ENCODE results near the gene RAB20.
"Not testable (repeated sequence)": the region's sequence is repeated elsewhere in the genome, so short reads cannot be mapped to it uniquely, and the experiment has no call there.

The RAB20 gene

GRCh38 chr13:110509971-110510786 is 51.3 kb downstream of the RAB20 start:
- DNase-seq (ENCODE audit: low read depth): no peak

- DNase-seq (ENCODE audit: low read depth): no peak
These were observed 52.0 kb downstream of the RAB20 start for GRCh38 chr13:110509478-110509926.

GRCh38 chr13:110507678-110508381 is 53.7 kb downstream of the RAB20 start:
- no peak for DNase-seq (ENCODE audit: low read depth)

- DNase-seq (ENCODE audit: low read depth): no peak
These were observed 54.5 kb downstream of the RAB20 start for GRCh38 chr13:110506859-110507566.

- no peak for DNase-seq (ENCODE audit: low read depth)
These were observed 55.1 kb downstream of the RAB20 start for GRCh38 chr13:110506396-110506795.

GRCh38 chr13:110505594-110505993 is 55.9 kb downstream of the RAB20 start:
- DNase-seq (ENCODE audit: low read depth): no peak

GRCh38 chr13:110503979-110504499 is 57.5 kb downstream of the RAB20 start:
- DNase-seq (ENCODE audit: low read depth): no peak

GRCh38 chr13:110503037-110503901 is 58.3 kb downstream of the RAB20 start:
- no peak for DNase-seq (ENCODE audit: low read depth)

- no peak for DNase-seq (ENCODE audit: low read depth)
These were observed 60.3 kb downstream of the RAB20 start for GRCh38 chr13:110501188-110501587.

- no peak for DNase-seq (ENCODE audit: low read depth)
These were observed 61.2 kb downstream of the RAB20 start for GRCh38 chr13:110500341-110500740.

- no peak for DNase-seq (ENCODE audit: low read depth)
These were observed 61.8 kb downstream of the RAB20 start for GRCh38 chr13:110499621-110500281.

GRCh38 chr13:110498765-110499164 is 62.8 kb downstream of the RAB20 start:
- no peak for DNase-seq (ENCODE audit: low read depth)

GRCh38 chr13:110498327-110498726 is 63.2 kb downstream of the RAB20 start:
- no peak for DNase-seq (ENCODE audit: low read depth)

GRCh38 chr13:110497896-110498295 is 63.6 kb downstream of the RAB20 start:
- DNase-seq (ENCODE audit: low read depth): not testable (repeated sequence)

GRCh38 chr13:110497003-110497402 is 64.5 kb downstream of the RAB20 start:
- no peak for DNase-seq (ENCODE audit: low read depth)

- DNase-seq (ENCODE audit: low read depth): no peak
These were observed 65.2 kb downstream of the RAB20 start for GRCh38 chr13:110496281-110496680.

- no peak for DNase-seq (ENCODE audit: low read depth)
These were observed 65.6 kb downstream of the RAB20 start for GRCh38 chr13:110495881-110496280.

- no peak for DNase-seq (ENCODE audit: low read depth)
These were observed 66.1 kb downstream of the RAB20 start for GRCh38 chr13:110495376-110495775.

- no peak for DNase-seq (ENCODE audit: low read depth)
These were observed 67.9 kb downstream of the RAB20 start for GRCh38 chr13:110493613-110494012.

- no peak for DNase-seq (ENCODE audit: low read depth)
These were observed 68.6 kb downstream of the RAB20 start for GRCh38 chr13:110492679-110493593.
